Stimulated activated CD4-positive, alpha-beta T cell treated with anti-CD3 and anti-CD28 coated beads, Interleukin-1b, Interleukin-23, amount 100 ng/mL, for 1 hour (primary cell): ENCODE results near the gene CAPZA1.
"Not testable (repeated sequence)": the region's sequence is repeated elsewhere in the genome, so short reads cannot be mapped to it uniquely, and the experiment has no call there.

Source experiments
- DNase-seq, 2 donors: peaks; one replicate each; pipeline ENCODE4 v3.0.0-alpha.2; 2020; ENCODE audit warnings: low read depth in 2 of 2

Gene CAPZA1

GRCh38 chr1:112626887-112627286 lies 7.3 kb downstream of the CAPZA1 start:
- no peak for DNase-seq

GRCh38 chr1:112628516-112628915 lies 8.9 kb downstream of the CAPZA1 start:
- no peak for DNase-seq

GRCh38 chr1:112629256-112629655 lies 9.6 kb downstream of the CAPZA1 start:
- no peak for DNase-seq

- DNase-seq = no peak
These were observed 14.0 kb downstream of the CAPZA1 start for GRCh38 chr1:112633628-112634027.

DNA sequence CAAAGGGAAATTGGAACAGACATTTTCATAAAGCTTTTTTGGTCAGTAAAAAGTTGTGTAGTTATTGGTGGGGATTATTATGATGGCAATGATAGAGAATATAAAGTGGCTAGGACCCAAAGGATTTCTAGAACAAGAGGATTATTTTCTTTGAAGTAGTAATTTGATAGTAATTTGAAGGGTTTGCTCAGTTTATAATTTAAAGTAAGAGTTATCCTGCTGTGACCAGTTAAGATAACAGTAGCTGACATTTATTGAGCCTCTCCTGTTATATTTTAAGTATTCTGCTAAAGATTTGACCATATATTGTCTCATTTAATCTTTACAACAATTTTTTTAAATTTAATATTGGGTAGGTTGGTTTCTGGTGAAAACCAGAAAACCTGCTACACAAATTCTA lies 14.7 kb downstream of the CAPZA1 start:
- no peak for DNase-seq

DNA sequence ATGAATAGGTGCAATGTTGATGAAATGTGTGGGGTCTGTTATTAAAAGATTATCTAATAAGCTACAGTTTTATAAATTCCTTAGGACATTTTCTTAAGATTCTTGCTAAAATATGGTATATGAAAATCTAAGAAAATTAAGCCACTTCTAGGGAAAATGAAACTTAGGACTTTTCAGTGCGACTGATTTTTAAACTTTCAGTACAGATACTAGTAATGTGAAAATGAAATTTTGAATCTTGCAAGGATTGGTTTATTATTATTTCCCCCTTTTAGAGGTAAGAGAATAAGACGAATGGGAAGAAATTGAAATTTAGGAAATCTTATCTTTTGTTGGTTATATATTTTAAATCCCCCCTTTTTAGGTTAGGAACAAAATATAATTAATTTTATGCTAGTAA lies 16.4 kb downstream of the CAPZA1 start:
- DNase-seq = no peak

DNA sequence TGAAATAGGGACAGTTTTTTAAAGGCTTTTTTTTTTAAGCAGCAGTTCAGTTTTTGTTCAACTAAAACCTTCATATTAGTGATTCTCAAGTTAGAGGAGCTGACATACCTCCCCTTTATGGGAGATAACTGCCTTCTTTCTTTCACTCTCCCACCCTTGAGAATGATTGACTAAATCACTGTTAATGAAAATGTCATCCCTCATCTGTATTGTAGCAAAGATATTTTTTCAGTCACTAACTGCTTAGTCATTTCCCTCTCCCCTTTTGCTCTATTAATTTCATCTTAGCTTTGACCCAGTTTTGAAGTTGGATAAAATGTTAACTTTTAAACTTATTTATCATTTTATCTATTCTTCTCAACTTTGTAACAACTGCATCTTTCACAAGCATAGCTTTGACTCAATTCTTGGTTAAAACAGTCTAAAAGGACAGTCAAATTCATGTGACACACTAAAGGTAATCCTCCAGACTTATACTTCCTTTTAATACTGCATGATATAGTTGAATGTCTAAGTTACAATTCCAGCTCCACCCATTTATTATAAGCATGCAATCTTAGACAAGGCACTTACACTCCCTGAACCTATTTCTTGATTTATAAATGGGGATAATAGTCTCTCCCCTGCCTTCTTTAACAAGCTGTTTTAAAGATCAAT lies 17.1 kb downstream of the CAPZA1 start:
- DNase-seq = no peak

- DNase-seq = no peak
These were observed 17.9 kb downstream of the CAPZA1 start for GRCh38 chr1:112637254-112638109.

- no peak for DNase-seq
These were observed 18.4 kb downstream of the CAPZA1 start for GRCh38 chr1:112638110-112638428.

DNA sequence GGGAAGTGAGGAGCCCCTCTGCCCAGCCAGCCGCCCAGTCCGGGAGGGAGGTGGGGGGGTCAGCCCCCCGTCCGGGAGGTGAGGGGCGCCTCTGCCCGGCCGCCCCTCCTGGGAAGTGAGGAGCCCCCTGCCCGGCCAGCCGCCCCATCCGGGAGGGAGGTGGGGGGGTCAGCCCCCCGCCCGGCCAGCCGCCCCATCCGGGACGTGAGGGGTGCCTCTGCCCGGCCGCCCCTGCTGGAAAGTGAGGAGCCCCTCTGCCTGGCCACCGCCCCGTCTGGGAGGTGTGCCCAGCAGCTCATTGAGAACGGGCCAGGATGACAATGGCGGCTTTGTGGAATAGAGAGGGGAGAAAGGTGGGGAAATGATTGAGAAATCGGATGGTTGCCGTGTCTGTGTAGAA lies 20.8 kb downstream of the CAPZA1 start:
- DNase-seq = not testable (repeated sequence)

GRCh38 chr1:112643080-112643479 lies 23.4 kb downstream of the CAPZA1 start:
- DNase-seq = no peak

DNA sequence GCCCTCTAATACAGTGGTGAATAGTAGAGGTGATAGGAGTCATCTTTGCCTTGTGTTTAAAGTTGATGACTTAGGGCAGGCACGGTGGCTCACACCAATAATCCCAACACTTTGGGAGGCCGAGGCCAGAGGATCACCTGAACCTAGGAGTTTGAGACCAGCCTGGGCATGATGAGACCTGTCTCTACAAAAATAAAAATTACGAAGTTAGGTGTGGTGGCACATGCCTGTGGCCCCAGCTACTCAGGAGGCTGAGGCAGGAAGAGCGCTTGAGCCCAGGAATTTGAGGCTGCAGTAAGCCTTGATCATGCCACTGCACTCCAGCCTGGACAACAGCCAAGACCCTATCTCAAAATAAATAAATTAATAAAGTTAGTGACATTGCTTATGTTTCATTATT lies 26.6 kb downstream of the CAPZA1 start:
- DNase-seq = no peak

GRCh38 chr1:112651205-112651604 lies 31.6 kb downstream of the CAPZA1 start:
- no peak for DNase-seq

DNA sequence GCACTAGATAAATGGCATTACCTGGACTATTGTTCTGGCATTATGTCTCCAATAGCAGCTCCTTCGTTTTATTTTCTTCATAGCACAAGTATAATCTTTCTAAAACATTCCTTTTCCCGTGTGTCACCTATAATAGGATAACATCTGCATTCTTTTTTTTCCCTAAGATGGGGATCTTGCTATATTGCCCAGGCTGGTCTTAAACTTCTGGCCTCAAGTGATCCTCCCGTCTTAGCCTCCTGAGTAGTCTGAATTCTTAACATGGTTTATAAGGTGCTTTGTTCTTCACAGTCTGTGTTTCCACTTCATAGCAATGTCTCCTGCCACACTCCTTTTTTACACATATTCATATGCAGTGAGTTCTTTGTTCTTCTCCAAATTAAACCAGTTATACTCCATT lies 46.2 kb downstream of the CAPZA1 start:
- no peak for DNase-seq

DNA sequence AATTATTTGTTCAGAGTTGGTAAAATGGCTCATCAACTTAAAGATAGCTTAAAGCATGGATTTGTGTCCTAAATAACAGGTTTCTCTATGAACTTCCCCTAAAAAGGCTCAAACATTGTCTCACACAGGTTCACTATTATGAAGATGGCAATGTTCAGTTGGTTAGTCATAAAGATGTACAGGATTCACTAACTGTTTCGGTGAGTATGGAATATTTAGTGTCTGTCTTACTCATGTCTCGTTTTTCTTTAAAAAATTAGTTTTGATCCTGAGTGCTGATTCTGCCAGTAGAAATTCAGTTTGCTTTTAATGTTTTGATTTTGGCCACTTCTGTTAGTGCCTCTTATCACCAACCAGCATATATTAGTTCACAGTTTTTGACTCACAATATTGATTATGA lies 47.3 kb downstream of the CAPZA1 start:
- DNase-seq = no peak

GRCh38 chr1:112672009-112672408 lies 52.4 kb downstream of the CAPZA1 start:
- no peak for DNase-seq

DNA sequence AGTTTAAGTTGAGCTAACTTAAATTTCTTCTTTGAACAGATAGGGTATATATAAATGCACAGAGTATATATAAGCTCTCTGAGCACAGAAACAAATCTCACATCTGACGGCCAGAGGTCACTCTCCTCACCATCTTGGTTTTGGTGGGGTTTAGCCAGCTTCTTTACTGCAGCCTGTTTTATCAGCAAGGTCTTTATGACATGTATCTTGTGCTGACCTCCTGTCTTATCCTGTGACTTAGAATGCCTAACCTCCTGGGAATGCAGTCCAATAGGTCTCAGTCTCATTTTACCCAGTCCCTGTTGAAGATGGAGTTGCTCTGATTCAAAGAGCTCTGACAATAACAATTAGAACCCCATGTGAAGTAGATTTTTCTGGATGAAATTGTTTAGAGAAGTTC lies 53.2 kb downstream of the CAPZA1 start:
- DNase-seq = no peak

GRCh38 chr1:112673592-112674439 lies 54.2 kb downstream of the CAPZA1 start:
- DNase-seq = no peak

- DNase-seq = no peak
These were observed 54.9 kb downstream of the CAPZA1 start, which contains the start of gene MOV10 for GRCh38 chr1:112674440-112674985. Gene MOV10, plus strand, starts transcription at chr1:112674659. Its CDS starts 254 bp downstream, at chr1:112674913.

GRCh38 chr1:112674986-112675727 lies 55.5 kb downstream of the CAPZA1 start:
- DNase-seq = no peak

- no peak for DNase-seq
These were observed 56.2 kb downstream of the CAPZA1 start for GRCh38 chr1:112675728-112676381.
